ENCODE results near the gene LMX1B. TPM values are rescaled to one million over a fixed set of nuclear protein-coding genes. Genes with fewer than 3 reads are reported as not detected.
A peak's percentile ranks its signal among the peaks of the same experiment; 100 is the strongest.

LMX1B gene
- total RNA-seq, 1 experiment from 2014 or later = 2.6 TPM

DNA sequence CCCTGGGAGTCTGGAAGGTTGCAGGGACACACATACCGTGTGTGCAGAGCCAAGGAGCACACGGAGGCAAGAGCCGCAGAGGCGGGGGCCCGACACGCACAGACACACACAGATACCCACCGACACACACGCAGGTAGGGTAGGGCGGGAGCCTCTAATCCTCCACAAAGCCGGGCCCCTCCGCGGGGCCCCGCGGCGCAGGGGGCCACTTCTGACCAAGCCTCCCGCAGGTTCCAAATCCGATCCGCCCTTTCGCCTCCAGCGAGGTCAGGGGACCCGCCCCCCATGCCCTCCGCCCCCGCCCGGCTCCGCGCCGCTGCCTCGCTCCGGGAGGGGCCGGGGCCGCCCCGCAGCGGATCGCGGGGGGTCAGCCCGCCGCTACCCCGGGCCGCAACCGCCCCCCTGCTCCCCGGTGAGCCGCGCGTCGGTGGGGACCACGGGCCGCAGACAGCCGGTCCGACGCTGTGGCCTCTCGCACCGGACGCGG is 1.4 kb upstream of the LMX1B start:
- H3K4me1 ChIP-seq (ENCODE audit: control insufficient read depth, insufficient read depth, low read length) = no peaks in the 10 kb centered on the region
- no TSS peak for BruUV-seq (replicated peaks)
- no peaks in the 10 kb centered on the region for H3K9me3 ChIP-seq (ENCODE audit: control insufficient read depth, insufficient read depth, low read depth, low read length)
- no peaks in the 10 kb centered on the region for H3K36me3 ChIP-seq (ENCODE audit: control insufficient read depth, insufficient read depth, low read length)
- POLR2A ChIA-PET = no interaction called here
- in situ Hi-C loops (cut with HindIII; ENCODE audit: low pct_unique_long_range_greater_than_20kb, low sequenced_read_pairs) = no loop called here
- DNase-seq (ENCODE audit: low read depth, low spot score) (no peak), ATAC-seq (peak; percentile 50)
- H3K4me3 ChIP-seq (ENCODE audit: low read depth in 2 of 2, low read length in 2 of 2) = peak overlapping the region; percentile 41 to 50
- H3K27ac ChIP-seq (ENCODE audit: low read length) = no peak overlapping the region
- CTCF ChIA-PET = no interaction called here
- H3K27me3 ChIP-seq (ENCODE audit: control insufficient read depth, insufficient read depth, low read length) = no peaks in the 10 kb centered on the region
- no peak for TF ChIP-seq POLR2AphosphoS5 (IDR thresholded peaks at IDR 0.05; ENCODE audit: low read depth, low read length)
- TF ChIP-seq TCF7L2 (IDR thresholded peaks at IDR 0.05; ENCODE audit: low read depth, low read length) = no peak
- TF ChIP-seq, protein P1, sequence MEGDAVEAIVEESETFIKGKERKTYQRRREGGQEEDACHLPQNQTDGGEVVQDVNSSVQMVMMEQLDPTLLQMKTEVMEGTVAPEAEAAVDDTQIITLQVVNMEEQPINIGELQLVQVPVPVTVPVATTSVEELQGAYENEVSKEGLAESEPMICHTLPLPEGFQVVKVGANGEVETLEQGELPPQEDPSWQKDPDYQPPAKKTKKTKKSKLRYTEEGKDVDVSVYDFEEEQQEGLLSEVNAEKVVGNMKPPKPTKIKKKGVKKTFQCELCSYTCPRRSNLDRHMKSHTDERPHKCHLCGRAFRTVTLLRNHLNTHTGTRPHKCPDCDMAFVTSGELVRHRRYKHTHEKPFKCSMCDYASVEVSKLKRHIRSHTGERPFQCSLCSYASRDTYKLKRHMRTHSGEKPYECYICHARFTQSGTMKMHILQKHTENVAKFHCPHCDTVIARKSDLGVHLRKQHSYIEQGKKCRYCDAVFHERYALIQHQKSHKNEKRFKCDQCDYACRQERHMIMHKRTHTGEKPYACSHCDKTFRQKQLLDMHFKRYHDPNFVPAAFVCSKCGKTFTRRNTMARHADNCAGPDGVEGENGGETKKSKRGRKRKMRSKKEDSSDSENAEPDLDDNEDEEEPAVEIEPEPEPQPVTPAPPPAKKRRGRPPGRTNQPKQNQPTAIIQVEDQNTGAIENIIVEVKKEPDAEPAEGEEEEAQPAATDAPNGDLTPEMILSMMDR (IDR thresholded peaks at IDR 0.05) = no peak
- no peak for TF ChIP-seq SIN3A (IDR thresholded peaks at IDR 0.05; ENCODE audit: borderline replicate concordance, insufficient read depth, low read depth, low read length)
- no peak for TF ChIP-seq REST (IDR thresholded peaks at IDR 0.05; ENCODE audit: insufficient read depth in 1 of 2, low read depth in 2 of 2, low read length in 1 of 2)
- intact Hi-C loops (cut with micrococcal nuclease; ENCODE audit: unreplicated experiment) = no loop called here

- in situ Hi-C loops (cut with HindIII; ENCODE audit: low pct_unique_long_range_greater_than_20kb, low sequenced_read_pairs) = no loop called here
- TF ChIP-seq TCF7L2 (IDR thresholded peaks at IDR 0.05; ENCODE audit: low read depth, low read length) = no peak
- TF ChIP-seq, protein P1 (IDR thresholded peaks at IDR 0.05) = no peak
- no peak for TF ChIP-seq SIN3A (IDR thresholded peaks at IDR 0.05; ENCODE audit: borderline replicate concordance, insufficient read depth, low read depth, low read length)
- TF ChIP-seq POLR2AphosphoS5 (IDR thresholded peaks at IDR 0.05; ENCODE audit: low read depth, low read length) = no peak
- no peak for TF ChIP-seq REST (IDR thresholded peaks at IDR 0.05; ENCODE audit: insufficient read depth in 1 of 2, low read depth in 2 of 2, low read length in 1 of 2)
- CTCF ChIA-PET = no interaction called here
- H3K4me3 ChIP-seq (ENCODE audit: low read depth in 2 of 2, low read length in 2 of 2) = peak overlapping the region; percentile 41 to 50
- intact Hi-C loops (cut with micrococcal nuclease; ENCODE audit: unreplicated experiment) = no loop called here
- DNase-seq (ENCODE audit: low read depth, low spot score) = no peak
- POLR2A ChIA-PET = no interaction called here
- no peaks in the 10 kb centered on the region for H3K36me3 ChIP-seq (ENCODE audit: control insufficient read depth, insufficient read depth, low read length)
- no peak overlapping the region for H3K27ac ChIP-seq (ENCODE audit: low read length)
- H3K9me3 ChIP-seq (ENCODE audit: control insufficient read depth, insufficient read depth, low read depth, low read length) = no peaks in the 10 kb centered on the region
- no peaks in the 10 kb centered on the region for H3K27me3 ChIP-seq (ENCODE audit: control insufficient read depth, insufficient read depth, low read length)
- ATAC-seq = peak; percentile 23; the same call in 1 of the 2 replicates
- BruUV-seq (replicated peaks) = no TSS peak
- H3K4me1 ChIP-seq (ENCODE audit: control insufficient read depth, insufficient read depth, low read length) = no peaks in the 10 kb centered on the region
Observed at GRCh38 chr9:126612813-126613641, 701 bp upstream of the LMX1B start.
